GM18526 (cell line): ENCODE measurements around the gene JMJD4.

ENCODE experiments used
- POLR2A ChIP-seq: IDR thresholded peaks from 3 replicates; pipeline ENCODE4 v1.6.1; 2011; ENCODE audit not compliant: insufficient read length; ENCODE audit errors: extremely low read depth

The JMJD4 gene

GRCh38 chr1:227771326-227771725, 36.2 kb upstream of the JMJD4 start:
- TF ChIP-seq POLR2A, result no peak

- TF ChIP-seq POLR2A, result no peak
These were observed 35.7 kb upstream of the JMJD4 start for GRCh38 chr1:227770812-227771211.

- no peak for TF ChIP-seq POLR2A
These were observed 34.9 kb upstream of the JMJD4 start for GRCh38 chr1:227769936-227770494.

- no peak for TF ChIP-seq POLR2A
These were observed 34.2 kb upstream of the JMJD4 start for GRCh38 chr1:227769047-227769935.

GRCh38 chr1:227768640-227769039, 33.5 kb upstream of the JMJD4 start:
- TF ChIP-seq POLR2A, result no peak

GRCh38 chr1:227768125-227768439, 33.0 kb upstream of the JMJD4 start:
- no peak for TF ChIP-seq POLR2A

- no peak for TF ChIP-seq POLR2A
These were observed 32.5 kb upstream of the JMJD4 start for GRCh38 chr1:227767401-227768124.

- TF ChIP-seq POLR2A, result no peak
These were observed 31.7 kb upstream of the JMJD4 start for GRCh38 chr1:227766653-227767277.

GRCh38 chr1:227766015-227766634, 31.0 kb upstream of the JMJD4 start:
- no peak for TF ChIP-seq POLR2A

- TF ChIP-seq POLR2A, result no peak
These were observed 30.3 kb upstream of the JMJD4 start for GRCh38 chr1:227765261-227766014.

GRCh38 chr1:227764019-227764391, 28.9 kb upstream of the JMJD4 start:
- no peak for TF ChIP-seq POLR2A

- no peak for TF ChIP-seq POLR2A
These were observed 28.3 kb upstream of the JMJD4 start for GRCh38 chr1:227763246-227764018.

GRCh38 chr1:227762231-227762911, 27.3 kb upstream of the JMJD4 start:
- TF ChIP-seq POLR2A, result no peak

GRCh38 chr1:227761621-227762230, 26.6 kb upstream of the JMJD4 start:
- TF ChIP-seq POLR2A, result no peak
